Right renal pelvis (tissue), 4 donors: Measurements from ENCODE around the gene TEX101. TPM values are rescaled to one million over a fixed set of nuclear protein-coding genes. Genes with fewer than 3 reads are reported as not detected.
"Not testable (repeated sequence)": the region's sequence is repeated elsewhere in the genome, so short reads cannot be mapped to it uniquely, and the experiment has no call there.

Experiments
- DNase-seq, 4 donors: peaks; one replicate each; pipeline ENCODE4 v3.0.0-alpha.2; 2013; ENCODE audit warnings: low read depth in 4 of 4, low spot score in 3 of 4, missing footprints in 1 of 4
- polyA plus RNA-seq, 4 donors: library from polyadenylated mRNA; unstranded; fragments of 120-200 nt; gene quantifications; one replicate each; pipeline ENCODE4 v1.2.1, GENCODE V29; 2013; ENCODE audit not compliant: insufficient read length in 4 of 4

The TEX101 gene, protein sequence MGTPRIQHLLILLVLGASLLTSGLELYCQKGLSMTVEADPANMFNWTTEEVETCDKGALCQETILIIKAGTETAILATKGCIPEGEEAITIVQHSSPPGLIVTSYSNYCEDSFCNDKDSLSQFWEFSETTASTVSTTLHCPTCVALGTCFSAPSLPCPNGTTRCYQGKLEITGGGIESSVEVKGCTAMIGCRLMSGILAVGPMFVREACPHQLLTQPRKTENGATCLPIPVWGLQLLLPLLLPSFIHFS
- under 1 TPM in 1 of 4 donors, not detected in 3; 0.06 TPM for polyA plus RNA-seq

DNA sequence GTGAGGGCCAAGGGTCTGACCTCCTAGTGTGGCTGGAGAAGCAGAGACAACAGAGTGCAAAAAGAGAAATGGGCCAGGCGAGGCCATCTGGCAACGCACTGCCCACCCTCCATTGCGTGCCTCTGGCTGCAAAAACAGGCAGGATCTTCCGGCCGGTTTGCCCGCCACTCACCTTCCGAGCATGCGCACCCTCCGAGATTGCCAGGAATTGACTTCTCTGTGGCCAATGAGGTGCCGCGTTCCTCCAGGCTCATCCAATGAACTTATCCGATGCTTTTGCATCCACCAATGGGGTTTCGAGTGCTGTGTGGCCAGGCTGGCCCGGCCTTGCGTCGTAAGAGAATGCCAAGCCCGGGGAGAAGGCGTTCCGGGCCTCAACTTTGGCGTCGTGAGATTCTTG is at the start of gene TEX101:
Gene TEX101 (plus strand): TSS at position 337 of the 400 bp plus-strand sequence. CDS start 1,030 bp downstream, outside the sequence.
- no peak for DNase-seq

DNA sequence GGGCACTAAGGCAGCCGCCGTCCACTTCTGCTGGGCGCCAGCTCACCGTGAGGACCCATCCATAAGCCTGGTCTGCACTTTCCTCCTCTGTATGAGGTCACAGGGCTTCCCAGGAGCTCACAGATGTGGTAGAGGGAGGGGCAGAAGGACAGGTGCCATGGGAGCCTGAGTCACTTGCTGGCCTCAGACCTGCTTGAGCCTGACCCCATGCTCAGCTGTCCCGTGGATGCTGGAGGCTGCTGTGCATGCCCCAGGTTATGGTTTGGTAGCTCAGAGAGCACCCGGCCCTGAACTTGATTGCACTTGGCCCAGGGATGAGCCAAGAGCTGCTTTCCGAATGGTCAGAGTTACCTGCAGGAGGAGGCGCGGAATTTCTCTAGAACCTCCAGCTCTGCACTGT is 49.0 kb upstream of the TEX101 start:
- not testable (repeated sequence) for DNase-seq

- no peak for DNase-seq
These were observed 46.9 kb upstream of the TEX101 start for GRCh38 chr19:43367822-43368221.

- not testable (repeated sequence) for DNase-seq
These were observed 45.8 kb upstream of the TEX101 start for GRCh38 chr19:43368897-43369296.

DNA sequence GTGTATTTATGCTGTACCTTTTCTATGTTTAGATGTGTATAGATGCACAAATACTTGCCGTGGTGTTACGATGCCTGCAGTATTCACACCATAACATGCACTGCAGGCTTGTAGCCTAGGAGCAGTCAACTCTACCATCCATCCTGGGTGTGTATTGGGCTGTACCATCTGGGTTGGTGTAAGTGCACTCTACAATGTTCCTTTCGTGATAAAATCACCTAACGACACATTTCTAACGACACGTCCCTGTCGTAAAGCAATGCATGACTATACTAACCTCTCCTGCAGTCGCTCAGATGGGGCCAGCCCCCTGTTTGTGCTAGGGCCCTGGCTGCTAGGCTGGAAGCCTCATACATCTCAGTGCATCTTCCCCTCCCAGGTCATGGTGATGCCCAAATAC is 42.8 kb upstream of the TEX101 start:
- no peak for DNase-seq

DNA sequence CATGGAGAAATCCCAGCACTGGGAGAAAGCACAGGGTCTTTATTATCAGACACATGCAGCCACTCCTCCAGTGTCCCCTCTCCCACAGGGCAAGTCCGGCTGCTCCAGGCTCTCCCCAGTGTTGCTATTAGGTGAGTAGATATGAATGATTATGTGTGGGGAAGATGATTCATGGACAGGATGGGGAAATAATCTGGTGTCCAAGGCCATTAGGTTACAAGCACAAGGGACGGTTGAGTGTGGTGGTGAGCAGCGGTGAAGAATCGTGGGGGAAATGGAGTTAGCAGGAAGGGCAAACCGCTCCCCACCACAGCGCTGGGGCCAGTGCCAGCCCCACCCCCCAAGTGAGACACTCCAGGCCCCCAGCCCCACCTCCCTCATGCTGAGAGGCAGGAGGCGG is 42.2 kb upstream of the TEX101 start:
- no peak for DNase-seq

DNA sequence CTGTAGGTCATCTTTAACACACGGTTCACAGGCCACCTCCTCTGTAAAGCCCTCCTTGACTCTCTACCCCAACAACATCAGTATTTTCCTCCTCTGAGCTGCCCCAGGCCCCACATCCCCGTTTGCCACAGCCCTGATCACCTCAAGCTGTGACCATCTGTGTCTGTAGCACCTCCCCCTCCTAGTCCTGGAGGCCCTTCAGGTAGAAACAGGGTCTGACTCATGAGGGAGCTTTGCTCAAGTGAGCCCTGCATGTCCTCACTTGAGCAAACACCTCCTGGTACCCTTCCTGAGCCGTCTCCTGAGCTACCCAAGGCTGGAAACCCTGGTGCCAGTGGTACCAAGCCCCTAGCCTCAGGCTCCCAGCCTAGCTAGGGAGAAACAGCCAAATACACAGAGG is 37.1 kb upstream of the TEX101 start:
- not testable (repeated sequence) for DNase-seq

- DNase-seq, result no peak
These were observed 34.7 kb upstream of the TEX101 start for GRCh38 chr19:43380008-43380407.

GRCh38 chr19:43380771-43381386 is 33.8 kb upstream of the TEX101 start:
- no peak for DNase-seq

DNA sequence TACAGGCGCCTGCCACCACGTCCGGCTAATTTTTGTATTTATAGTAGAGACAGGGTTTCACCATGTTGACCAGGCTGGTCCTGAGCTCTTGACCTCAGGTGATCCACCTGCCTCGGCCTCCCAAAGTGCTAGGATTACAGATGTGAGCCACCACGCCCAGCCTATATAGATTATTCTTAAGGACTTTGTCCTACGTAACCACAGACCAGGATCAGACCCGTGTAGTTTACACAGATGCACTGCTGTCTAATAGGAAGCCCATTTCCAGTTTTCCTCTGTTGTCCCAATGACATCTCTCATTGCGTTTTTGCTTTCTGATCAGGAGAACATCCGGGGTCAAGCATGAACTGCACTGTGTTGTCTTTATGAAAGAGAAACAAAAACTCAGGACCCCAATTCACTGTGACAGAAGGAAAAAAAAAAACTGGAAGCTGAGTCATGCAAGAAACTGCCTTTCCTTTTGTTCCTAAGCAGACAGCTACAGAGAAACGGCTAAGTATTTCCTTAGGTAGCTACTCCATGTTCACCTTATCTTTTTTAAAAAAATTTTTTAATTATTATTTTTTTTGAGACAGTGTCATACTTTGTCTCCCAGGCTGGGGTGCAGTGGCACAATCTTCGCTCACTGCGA is 32.0 kb upstream of the TEX101 start:
- DNase-seq, result not testable (repeated sequence)

DNA sequence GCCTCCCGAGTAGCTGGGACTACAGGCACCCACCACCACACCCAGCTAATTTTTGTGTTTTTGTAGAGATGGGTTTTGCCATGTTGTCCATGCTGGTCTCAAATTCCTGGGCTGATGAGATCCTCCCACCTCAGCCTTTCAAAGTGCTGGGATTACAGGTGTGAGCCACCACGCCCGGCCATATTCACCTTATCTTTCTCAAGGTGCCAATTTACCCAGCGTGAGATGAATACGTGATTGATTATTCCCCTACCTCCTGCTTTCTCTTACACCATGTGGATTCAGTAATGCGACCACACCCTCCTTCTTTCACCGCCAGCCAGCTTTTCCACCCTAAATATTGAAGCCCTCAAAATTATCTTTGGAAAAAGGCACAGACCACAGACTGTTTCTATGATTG is 31.4 kb upstream of the TEX101 start:
- not testable (repeated sequence) for DNase-seq

DNA sequence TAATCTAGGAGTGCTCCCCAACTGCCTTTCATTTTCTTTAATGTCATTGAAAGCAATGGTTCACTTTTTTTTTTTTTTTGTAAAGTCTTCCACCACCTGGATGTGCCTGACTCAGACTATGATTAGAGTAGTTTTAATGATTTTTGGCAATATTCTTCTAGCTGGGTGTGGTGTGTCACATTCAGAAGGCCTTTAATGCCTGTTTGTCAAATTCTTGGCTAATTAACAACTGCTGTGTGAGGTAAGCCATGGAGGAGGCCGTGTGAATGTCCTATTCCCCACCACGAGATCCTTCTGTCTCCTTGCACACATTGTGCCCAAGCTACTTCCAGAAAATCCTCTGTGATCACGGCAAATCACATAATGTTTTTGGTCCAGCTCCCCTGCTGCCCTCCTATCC is 30.9 kb upstream of the TEX101 start:
- DNase-seq, result not testable (repeated sequence)

GRCh38 chr19:43390903-43391551 is 23.7 kb upstream of the TEX101 start:
- DNase-seq, result not testable (repeated sequence)

GRCh38 chr19:43391552-43391935 is 23.1 kb upstream of the TEX101 start:
- DNase-seq, result not testable (repeated sequence)

DNA sequence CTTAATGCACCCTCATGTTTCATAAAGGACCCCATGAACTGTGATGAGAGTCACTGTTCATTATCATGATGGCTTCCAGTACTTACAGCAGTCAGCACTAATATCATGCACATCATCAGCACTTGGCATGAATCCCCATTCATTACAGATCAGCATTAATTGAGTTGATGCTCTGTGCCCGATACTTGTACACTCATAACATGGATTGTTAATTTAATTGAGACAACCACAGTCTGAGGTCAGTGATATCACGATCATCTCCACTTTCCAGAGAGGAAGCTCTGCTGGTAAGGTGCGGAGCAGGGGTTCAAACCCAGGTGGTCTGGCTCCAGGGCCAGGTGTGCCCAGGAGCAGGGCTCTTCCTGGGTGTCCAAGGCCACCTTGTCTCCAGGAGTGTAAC is 21.2 kb upstream of the TEX101 start:
- DNase-seq, result not testable (repeated sequence)

GRCh38 chr19:43395561-43395960 is 19.1 kb upstream of the TEX101 start:
- DNase-seq, result no peak

- DNase-seq, result no peak
These were observed 8.4 kb upstream of the TEX101 start for GRCh38 chr19:43406297-43406696.

- DNase-seq, result no peak
These were observed 7.2 kb upstream of the TEX101 start for GRCh38 chr19:43407416-43408005.

DNA sequence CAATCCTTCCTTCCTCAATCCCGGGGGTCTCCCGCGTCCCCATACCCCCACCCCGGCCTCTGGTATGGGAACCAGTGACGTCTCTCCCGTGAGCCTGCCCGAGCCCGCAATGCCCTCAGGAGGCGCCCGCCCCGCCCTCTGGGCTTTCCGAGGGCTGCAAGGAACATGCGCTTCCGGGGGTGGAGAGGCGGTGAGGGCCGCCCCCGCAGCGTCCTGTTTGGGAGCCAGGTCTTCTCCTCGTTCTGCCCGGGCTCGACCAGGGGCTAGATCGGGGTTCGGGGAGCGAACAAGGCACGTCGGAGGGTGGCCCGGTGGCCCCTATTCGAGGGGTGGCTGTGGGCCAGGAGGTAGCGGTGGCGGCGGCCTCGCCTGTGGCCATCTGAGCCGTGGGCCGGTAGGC is 6.6 kb upstream of the TEX101 start:
- DNase-seq, result no peak

GRCh38 chr19:43409415-43409814 is 5.3 kb upstream of the TEX101 start:
- no peak for DNase-seq

GRCh38 chr19:43412441-43412840 is 2.2 kb upstream of the TEX101 start:
- no peak for DNase-seq
